Esophagus muscularis mucosa (tissue), 4 donors: ENCODE results near the gene SMARCE1. TPM values are rescaled to one million over a fixed set of nuclear protein-coding genes. Genes with fewer than 3 reads are reported as not detected.

Experiments used
- DNase-seq: peaks from one replicate; pipeline ENCODE4 v3.0.0-alpha.2; 2017; ENCODE audit errors: extremely low spot score
- H3K27ac ChIP-seq, 4 donors: fragments of 200-600 bp; sonication (generic); replicated peaks in 1 of 4; 1 replicate in 3 of 4; 2 replicates in 1 of 4; pipeline ENCODE4 v1.5.1; 2016 to 2019; ENCODE audit warnings: mild to moderate bottlenecking in 1 of 4
- H3K27me3 ChIP-seq, 4 donors: fragments of 200-600 bp; sonication (generic); one replicate each; pipeline versions ENCODE4 v1.5.1 to v1.6.0; 2016 to 2019
- H3K36me3 ChIP-seq, 4 donors: fragments of 200-600 bp; sonication (generic); one replicate each; pipeline ENCODE4 v1.5.1; 2016 to 2019
- H3K4me1 ChIP-seq, 4 donors: fragments of 200-600 bp; sonication (generic); one replicate each; pipeline ENCODE4 v1.5.1; 2016 to 2019
- H3K4me3 ChIP-seq, 4 donors: fragments of 200-600 bp; sonication (generic); 1 replicate in 2 of 4; 2 replicates in 2 of 4; pipeline ENCODE4 v1.5.1; 2016 to 2019; ENCODE audit warnings: mild to moderate bottlenecking in 4 of 4, moderate library complexity in 1 of 4
- H3K9me3 ChIP-seq, 4 donors: fragments of 200-600 bp; sonication (generic); 1 replicate in 3 of 4; 2 replicates in 1 of 4; pipeline ENCODE4 v1.5.1; 2016 to 2019
- CTCF ChIP-seq, 3 experiments: fragments of 200-600 bp in 2 of 3; fragments of 450-650 bp in 1 of 3; sonication (generic) in 2 of 3; IDR thresholded peaks; one replicate each; pipeline ENCODE4 v1.5.1; 2017 to 2019; ENCODE audit warnings: antibody characterized with exemption in 3 of 3, mild to moderate bottlenecking in 2 of 3, moderate library complexity in 1 of 3
- EP300 ChIP-seq: sonication (generic); formaldehyde crosslinking; IDR thresholded peaks from one replicate; pipeline ENCODE4 v1.6.1; 2017; ENCODE audit warnings: antibody characterized with exemption
- POLR2A ChIP-seq: fragments of 450-650 bp; IDR thresholded peaks from one replicate; pipeline ENCODE4 v1.6.1; 2017; ENCODE audit warnings: antibody characterized with exemption, moderate library complexity, mild to moderate bottlenecking, low read depth
- POLR2AphosphoS5 ChIP-seq, 2 donors: sonication (generic); formaldehyde crosslinking; IDR thresholded peaks; one replicate each; pipeline ENCODE4 v1.6.1; 2017; ENCODE audit warnings: antibody characterized with exemption in 2 of 2
- WGBS: methylation state at CpG from one replicate; pipeline ENCODE4 v1.1.5; 2018; 5-methylcytosine and 5-hydroxymethylcytosine counted together
- intact Hi-C: fragments of 100-400 bp; cut with DNase I; formaldehyde crosslinking; loops from one replicate; pipeline ENCODE4 v1.15.1; 2023
- total RNA-seq, 4 donors: library from RNA; depleted of rRNA; stranded (reverse); fragments of >200 nt; gene quantifications; one replicate each; pipeline versions ENCODE4 v1.1.0 to v1.2.1, GENCODE V29; 2016

The SMARCE1 gene
- total RNA-seq, 4 donors from 2014 or later = 86.8 to 112 (median 102) TPM

GRCh38 chr17:40623419-40624210 lies 24.0 kb downstream of the SMARCE1 start:
- Histone ChIP-seq H3K4me3 (no peak overlapping the region), H3K27me3 (peaks cover 0 to 21% (median 6%) of the 10 kb centered on the region in 4 donors), H3K36me3 (peaks cover 6 to 13% (median 8%) of the 10 kb centered on the region in 4 donors), H3K9me3 (no peaks in the 10 kb centered on the region), H3K27ac (no peak overlapping the region), H3K4me1 (peaks cover 3 to 17% (median 10%) of the 10 kb centered on the region in 4 donors)
- no peak for DNase-seq
- TF ChIP-seq POLR2A (no peak), CTCF (IDR thresholded peaks at IDR 0.05) (no peak), POLR2AphosphoS5 (IDR thresholded peaks at IDR 0.05) (no peak), EP300 (no peak)
- 83% methylated on average over 12 of the region's 12 CpGs for WGBS
- intact Hi-C loops = no loop called here

GRCh38 chr17:40622509-40622928 lies 25.1 kb downstream of the SMARCE1 start:
- Histone ChIP-seq H3K27ac (no peak overlapping the region), H3K36me3 (peaks cover 0 to 3% (median 0%) of the 10 kb centered on the region in 4 donors), H3K27me3 (peaks cover 0 to 31% (median 6%) of the 10 kb centered on the region in 4 donors), H3K9me3 (no peaks in the 10 kb centered on the region), H3K4me1 (peaks cover 3 to 20% (median 10%) of the 10 kb centered on the region in 4 donors), H3K4me3 (no peak overlapping the region)
- WGBS = 26% methylated on average over 3 of the region's 3 CpGs
- DNase-seq = no peak
- intact Hi-C loops = no loop called here
- TF ChIP-seq POLR2A (no peak), POLR2AphosphoS5 (IDR thresholded peaks at IDR 0.05) (no peak), CTCF (IDR thresholded peaks at IDR 0.05) (no peak), EP300 (no peak)

GRCh38 chr17:40621578-40621977 lies 26.0 kb downstream of the SMARCE1 start:
- Histone ChIP-seq H3K27me3 (peaks cover 0 to 40% (median 6%) of the 10 kb centered on the region in 4 donors), H3K9me3 (no peaks in the 10 kb centered on the region), H3K4me1 (peaks cover 3 to 24% (median 11%) of the 10 kb centered on the region in 4 donors), H3K4me3 (no peak overlapping the region), H3K27ac (peak overlapping the region; percentile 37 to 48 (median 38)), H3K36me3 (no peaks in the 10 kb centered on the region)
- WGBS = 68% methylated on average over 8 of the region's 8 CpGs
- intact Hi-C loops = loop anchor here (2.0 kb wide), 1 partner anchor 105 kb away; no protein-coding TSS in a partner anchor
- TF ChIP-seq POLR2A (no peak), POLR2AphosphoS5 (IDR thresholded peaks at IDR 0.05) (peak in 1 of 2 donors; percentile 17), CTCF (IDR thresholded peaks at IDR 0.05) (no peak), EP300 (no peak)
- DNase-seq = no peak

GRCh38 chr17:40621019-40621418 lies 26.6 kb downstream of the SMARCE1 start:
- DNase-seq = no peak
- no peaks in the 10 kb centered on the region for H3K9me3 ChIP-seq
- H3K27me3 ChIP-seq = peaks cover 0 to 46% (median 6%) of the 10 kb centered on the region in 4 donors
- peaks cover 3 to 26% (median 15%) of the 10 kb centered on the region in 4 donors for H3K4me1 ChIP-seq
- WGBS = 84% methylated on average over 6 of the region's 6 CpGs
- peak overlapping the region; percentile 37 to 48 (median 38) for H3K27ac ChIP-seq
- no peak overlapping the region for H3K4me3 ChIP-seq
- no peak for TF ChIP-seq POLR2A
- TF ChIP-seq EP300 = no peak
- no peak for TF ChIP-seq POLR2AphosphoS5 (IDR thresholded peaks at IDR 0.05)
- no peak for TF ChIP-seq CTCF (IDR thresholded peaks at IDR 0.05)
- H3K36me3 ChIP-seq = no peaks in the 10 kb centered on the region
- intact Hi-C loops = loop anchor here (2.0 kb wide), 1 partner anchor 106 kb away; no protein-coding TSS in a partner anchor
